ENCODE results near the gene FGF22.

FGF22 gene

GRCh38 chr19:686589-687297 is 47.1 kb downstream of the FGF22 start:
- no peak overlapping the region for H3K9ac ChIP-seq (ENCODE audit: low read length)
- no peaks in the 10 kb centered on the region for H3K4me1 ChIP-seq (ENCODE audit: control insufficient read depth, insufficient read depth, low read length)
- H3K27me3 ChIP-seq (ENCODE audit: control insufficient read depth, insufficient read depth, low read length): no peaks in the 10 kb centered on the region
- H3K4me3 ChIP-seq (ENCODE audit: low read length): no peak overlapping the region
- no peaks in the 10 kb centered on the region for H3K36me3 ChIP-seq (ENCODE audit: control insufficient read depth, insufficient read depth, low read length)
- H3K9me3 ChIP-seq (ENCODE audit: control insufficient read depth, low read length): no peaks in the 10 kb centered on the region

GRCh38 chr19:687569-688166 is 48.0 kb downstream of the FGF22 start:
- Histone ChIP-seq H3K27me3 (ENCODE audit: control insufficient read depth, insufficient read depth, low read length) (no peaks in the 10 kb centered on the region), H3K4me1 (ENCODE audit: control insufficient read depth, insufficient read depth, low read length) (no peaks in the 10 kb centered on the region), H3K36me3 (ENCODE audit: control insufficient read depth, insufficient read depth, low read length) (no peaks in the 10 kb centered on the region), H3K9me3 (ENCODE audit: control insufficient read depth, low read length) (no peaks in the 10 kb centered on the region), H3K4me3 (ENCODE audit: low read length) (no peak overlapping the region), H3K9ac (ENCODE audit: low read length) (no peak overlapping the region)

GRCh38 chr19:688214-688613 is 48.5 kb downstream of the FGF22 start:
- no peak overlapping the region for H3K4me3 ChIP-seq (ENCODE audit: low read length)
- no peaks in the 10 kb centered on the region for H3K9me3 ChIP-seq (ENCODE audit: control insufficient read depth, low read length)
- H3K36me3 ChIP-seq (ENCODE audit: control insufficient read depth, insufficient read depth, low read length): no peaks in the 10 kb centered on the region
- H3K9ac ChIP-seq (ENCODE audit: low read length): no peak overlapping the region
- H3K27me3 ChIP-seq (ENCODE audit: control insufficient read depth, insufficient read depth, low read length): no peaks in the 10 kb centered on the region
- no peaks in the 10 kb centered on the region for H3K4me1 ChIP-seq (ENCODE audit: control insufficient read depth, insufficient read depth, low read length)

GRCh38 chr19:688992-689391 is 49.3 kb downstream of the FGF22 start:
- H3K27me3 ChIP-seq (ENCODE audit: control insufficient read depth, insufficient read depth, low read length): no peaks in the 10 kb centered on the region
- H3K36me3 ChIP-seq (ENCODE audit: control insufficient read depth, insufficient read depth, low read length): no peaks in the 10 kb centered on the region
- H3K9me3 ChIP-seq (ENCODE audit: control insufficient read depth, low read length): no peaks in the 10 kb centered on the region
- H3K4me1 ChIP-seq (ENCODE audit: control insufficient read depth, insufficient read depth, low read length): no peaks in the 10 kb centered on the region
- no peak overlapping the region for H3K4me3 ChIP-seq (ENCODE audit: low read length)
- no peak overlapping the region for H3K9ac ChIP-seq (ENCODE audit: low read length)

GRCh38 chr19:690203-690602 is 50.5 kb downstream of the FGF22 start:
- Histone ChIP-seq H3K4me1 (ENCODE audit: control insufficient read depth, insufficient read depth, low read length) (no peaks in the 10 kb centered on the region), H3K4me3 (ENCODE audit: low read length) (no peak overlapping the region), H3K27me3 (ENCODE audit: control insufficient read depth, insufficient read depth, low read length) (peaks cover 6% of the 10 kb centered on the region), H3K9ac (ENCODE audit: low read length) (no peak overlapping the region), H3K36me3 (ENCODE audit: control insufficient read depth, insufficient read depth, low read length) (no peaks in the 10 kb centered on the region), H3K9me3 (ENCODE audit: control insufficient read depth, low read length) (no peaks in the 10 kb centered on the region)

All from mucosa of stomach (tissue), 1 donor.